Measurements from ENCODE around the gene MPHOSPH9. TPM values are rescaled to one million over a fixed set of nuclear protein-coding genes. Genes with fewer than 3 reads are reported as not detected.

Gene MPHOSPH9
- total and polyA plus RNA-seq, 2 of the 13 experiments (the other 11 are each of a cell fraction or from before 2014, with no cell fraction given) = 20.3 to 63.4 TPM

DNA sequence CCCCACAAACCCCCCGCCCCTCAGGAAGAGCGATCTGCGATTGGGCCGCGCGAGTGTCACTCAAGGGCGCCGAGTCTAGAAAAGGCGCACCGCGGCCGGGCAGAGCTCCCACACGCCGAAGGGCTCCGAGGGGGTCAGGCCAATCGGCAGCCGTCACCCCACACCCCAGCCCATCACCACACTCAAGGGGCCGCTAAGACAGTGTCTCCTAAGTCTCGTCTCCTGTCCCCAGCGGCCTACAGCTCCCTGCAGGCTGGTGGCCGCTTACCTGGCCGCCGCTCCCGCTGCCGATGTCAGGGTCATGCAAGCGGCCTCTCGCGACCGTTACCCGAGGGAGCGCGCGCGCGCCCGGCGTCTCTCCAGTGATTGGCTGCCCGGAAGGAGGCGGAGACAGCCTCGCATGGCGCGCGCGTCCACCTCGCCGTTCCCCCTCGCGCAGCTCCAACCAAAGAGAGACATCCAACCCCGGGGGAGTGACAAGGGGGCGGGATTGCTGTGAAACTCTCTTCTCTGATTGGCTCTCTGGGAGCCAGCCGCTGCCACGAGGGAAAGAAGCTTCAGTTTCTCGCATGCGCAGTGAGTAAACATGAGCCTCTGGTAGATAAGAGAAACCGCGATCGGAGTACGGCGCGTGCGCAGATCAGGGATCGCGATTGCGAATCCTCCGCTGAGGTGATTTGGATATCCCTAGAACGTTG, at the start of gene MPHOSPH9, which contains the start of gene MTRFR (continued):
- TF ChIP-seq, protein P1, sequence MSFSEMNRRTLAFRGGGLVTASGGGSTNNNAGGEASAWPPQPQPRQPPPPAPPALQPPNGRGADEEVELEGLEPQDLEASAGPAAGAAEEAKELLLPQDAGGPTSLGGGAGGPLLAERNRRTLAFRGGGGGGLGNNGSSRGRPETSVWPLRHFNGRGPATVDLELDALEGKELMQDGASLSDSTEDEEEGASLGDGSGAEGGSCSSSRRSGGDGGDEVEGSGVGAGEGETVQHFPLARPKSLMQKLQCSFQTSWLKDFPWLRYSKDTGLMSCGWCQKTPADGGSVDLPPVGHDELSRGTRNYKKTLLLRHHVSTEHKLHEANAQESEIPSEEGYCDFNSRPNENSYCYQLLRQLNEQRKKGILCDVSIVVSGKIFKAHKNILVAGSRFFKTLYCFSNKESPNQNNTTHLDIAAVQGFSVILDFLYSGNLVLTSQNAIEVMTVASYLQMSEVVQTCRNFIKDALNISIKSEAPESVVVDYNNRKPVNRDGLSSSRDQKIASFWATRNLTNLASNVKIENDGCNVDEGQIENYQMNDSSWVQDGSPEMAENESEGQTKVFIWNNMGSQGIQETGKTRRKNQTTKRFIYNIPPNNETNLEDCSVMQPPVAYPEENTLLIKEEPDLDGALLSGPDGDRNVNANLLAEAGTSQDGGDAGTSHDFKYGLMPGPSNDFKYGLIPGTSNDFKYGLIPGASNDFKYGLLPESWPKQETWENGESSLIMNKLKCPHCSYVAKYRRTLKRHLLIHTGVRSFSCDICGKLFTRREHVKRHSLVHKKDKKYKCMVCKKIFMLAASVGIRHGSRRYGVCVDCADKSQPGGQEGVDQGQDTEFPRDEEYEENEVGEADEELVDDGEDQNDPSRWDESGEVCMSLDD (CRISPR knock-in tag; IDR thresholded peaks at IDR 0.05; ENCODE audit: borderline replicate concordance) = 0 out of 2 replicates have a peak, but pooled peaks have one; percentile 52
- TF ChIP-seq MAFK (conservative IDR thresholded peaks at IDR 0.05 in 1 of 2, IDR thresholded peaks at IDR 0.05 in 1 of 2; ENCODE audit: low read length in 2 of 2) (no peak), MIXL1 (CRISPR knock-in tag; IDR thresholded peaks at IDR 0.05) (peak; percentile 44), IRF2 (CRISPR knock-in tag; IDR thresholded peaks at IDR 0.05) (peak; percentile 70; the same call in 1 of the 2 replicates), NCOR1 (IDR thresholded peaks at IDR 0.05; ENCODE audit: borderline replicate concordance, low read length) (no peak), ASH2L (IDR thresholded peaks at IDR 0.05; ENCODE audit: insufficient read length, low read depth, low read length) (peak; percentile 81), ZC3H4 (CRISPR knock-in tag; IDR thresholded peaks at IDR 0.05; ENCODE audit: borderline replicate concordance) (peak; percentile 82; the same call in 1 of the 2 replicates), RARG (CRISPR knock-in tag; IDR thresholded peaks at IDR 0.05; ENCODE audit: low read depth) (peak; percentile 11; the same call in 1 of the 2 replicates), ZNF282 (IDR thresholded peaks at IDR 0.05; ENCODE audit: partially characterized antibody) (no peak), ZNF235 (CRISPR knock-in tag; IDR thresholded peaks at IDR 0.05; ENCODE audit: borderline replicate concordance) (no peak), SMAD3 (CRISPR knock-in tag; IDR thresholded peaks at IDR 0.05) (peak; percentile 80), PHF8 (CRISPR knock-in tag; IDR thresholded peaks at IDR 0.05) (peak; percentile 98), MXD4 (CRISPR knock-in tag; IDR thresholded peaks at IDR 0.05) (peak; percentile 86), ZNF362 (CRISPR knock-in tag; IDR thresholded peaks at IDR 0.05; ENCODE audit: borderline replicate concordance) (peak; percentile 92), ZNF615 (CRISPR knock-in tag; IDR thresholded peaks at IDR 0.05; ENCODE audit: borderline replicate concordance) (no peak), E2F2 (CRISPR knock-in tag; IDR thresholded peaks at IDR 0.05; ENCODE audit: borderline replicate concordance) (peak; percentile 99; the same call in 1 of the 2 replicates), AGO1 (IDR thresholded peaks at IDR 0.05; ENCODE audit: low read depth, low read length, poor library complexity, severe bottlenecking) (no peak), SMAD1 (CRISPR knock-in tag; IDR thresholded peaks at IDR 0.05; ENCODE audit: borderline replicate concordance, low read depth) (0 out of 2 replicates have a peak, but pooled peaks have one; percentile 54), CBX2 (IDR thresholded peaks at IDR 0.05; ENCODE audit: low read depth, low read length) (no peak), CBX2 (CRISPR knock-in tag; IDR thresholded peaks at IDR 0.05; ENCODE audit: low read depth) (no peak), HOXD1 (CRISPR knock-in tag; IDR thresholded peaks at IDR 0.05) (peak; percentile 55; the same call in 1 of the 2 replicates), ZNF557 (CRISPR knock-in tag; IDR thresholded peaks at IDR 0.05) (peak; percentile 92; the same call in 1 of the 2 replicates), CCAR2 (optimal IDR thresholded peaks at IDR 0.05; ENCODE audit: low read depth, low read length) (no peak), ZBTB3 (CRISPR knock-in tag; IDR thresholded peaks at IDR 0.05; ENCODE audit: borderline replicate concordance, low read depth) (0 out of 2 replicates have a peak, but pooled peaks have one; percentile 25), NR3C1 (CRISPR knock-in tag; IDR thresholded peaks at IDR 0.05) (no peak), KLF9 (CRISPR knock-in tag; IDR thresholded peaks at IDR 0.05; ENCODE audit: low read depth) (peak; percentile 73; the same call in 1 of the 2 replicates)
